ENCODE results near the gene SREBF1. TPM values are rescaled to one million over a fixed set of nuclear protein-coding genes. Genes with fewer than 3 reads are reported as not detected.

Gene SREBF1
- polyA plus RNA-seq, 6 donors from 2014 or later, result 4.8 to 10.0 (median 5.4) TPM

GRCh38 chr17:17771498-17772201, 65.1 kb downstream of the SREBF1 start:
- H3K27me3 Mint-ChIP-seq, result no peaks in the 10 kb centered on the region
- peaks cover 23 to 40% (median 31%) of the 10 kb centered on the region in 3 donors for H3K4me1 Mint-ChIP-seq
- H3K9me3 Mint-ChIP-seq, result no peaks in the 10 kb centered on the region
- no peaks in the 10 kb centered on the region for H3K36me3 Mint-ChIP-seq
- DNase-seq, result no peak
- H3K4me3 Mint-ChIP-seq, result no peak overlapping the region
- H3K27ac Mint-ChIP-seq, result peak overlapping the region in 2 of 6 donors; percentile 70 to 89
- no peak for ATAC-seq (ENCODE audit: low read depth in 2 of 2)

GRCh38 chr17:17770632-17771044, 66.1 kb downstream of the SREBF1 start:
- Mint-ChIP-seq H3K36me3 (no peaks in the 10 kb centered on the region), H3K27ac (peak overlapping the region in 1 of 6 donors; percentile 62), H3K9me3 (no peaks in the 10 kb centered on the region), H3K4me3 (no peak overlapping the region), H3K27me3 (no peaks in the 10 kb centered on the region), H3K4me1 (peaks cover 31 to 43% (median 40%) of the 10 kb centered on the region in 3 donors)
- no peak for DNase-seq
- ATAC-seq (ENCODE audit: low read depth in 2 of 2), result no peak

- Mint-ChIP-seq H3K27ac (peak overlapping the region in 3 of 6 donors; percentile 27 to 68 (median 62)), H3K4me3 (no peak overlapping the region), H3K4me1 (peaks cover 36 to 46% (median 46%) of the 10 kb centered on the region in 3 donors), H3K9me3 (no peaks in the 10 kb centered on the region), H3K36me3 (no peaks in the 10 kb centered on the region), H3K27me3 (no peaks in the 10 kb centered on the region)
- ATAC-seq (ENCODE audit: low read depth in 2 of 2) (no peak), DNase-seq (no peak)
Measured at GRCh38 chr17:17769869-17770631, 66.7 kb downstream of the SREBF1 start.

GRCh38 chr17:17768424-17769088, 68.2 kb downstream of the SREBF1 start:
- DNase-seq, result no peak
- Mint-ChIP-seq H3K9me3 (no peaks in the 10 kb centered on the region), H3K4me1 (peaks cover 43 to 61% (median 59%) of the 10 kb centered on the region in 3 donors), H3K36me3 (no peaks in the 10 kb centered on the region), H3K27me3 (no peaks in the 10 kb centered on the region), H3K4me3 (peak overlapping the region in 1 of 8 donors; percentile 28), H3K27ac (peak overlapping the region in 5 of 6 donors; percentile 11 to 69 (median 53))
- no peak for ATAC-seq (ENCODE audit: low read depth in 2 of 2)

- Mint-ChIP-seq H3K9me3 (no peaks in the 10 kb centered on the region), H3K4me3 (no peak overlapping the region), H3K27ac (peak overlapping the region in 1 of 6 donors; percentile 64), H3K4me1 (peaks cover 43 to 65% (median 60%) of the 10 kb centered on the region in 3 donors), H3K36me3 (no peaks in the 10 kb centered on the region), H3K27me3 (no peaks in the 10 kb centered on the region)
- DNase-seq, result no peak
- no peak for ATAC-seq (ENCODE audit: low read depth in 2 of 2)
Measured at GRCh38 chr17:17767887-17768418, 68.8 kb downstream of the SREBF1 start.

- Mint-ChIP-seq H3K27me3 (no peaks in the 10 kb centered on the region), H3K9me3 (no peaks in the 10 kb centered on the region), H3K4me3 (peak overlapping the region in 1 of 8 donors; percentile 66), H3K36me3 (no peaks in the 10 kb centered on the region), H3K4me1 (peaks cover 36 to 59% (median 59%) of the 10 kb centered on the region in 3 donors), H3K27ac (peak overlapping the region in 3 of 6 donors; percentile 37 to 93 (median 64))
- DNase-seq (no peak), ATAC-seq (ENCODE audit: low read depth in 2 of 2) (no peak)
Measured at GRCh38 chr17:17767154-17767869, 69.5 kb downstream of the SREBF1 start.

GRCh38 chr17:17766744-17767120, 70.1 kb downstream of the SREBF1 start:
- H3K4me3 Mint-ChIP-seq, result peak overlapping the region in 3 of 8 donors; percentile 59 to 86 (median 66)
- ATAC-seq (ENCODE audit: low read depth in 2 of 2) (no peak), DNase-seq (no peak)
- H3K27me3 Mint-ChIP-seq, result no peaks in the 10 kb centered on the region
- H3K36me3 Mint-ChIP-seq, result no peaks in the 10 kb centered on the region
- H3K27ac Mint-ChIP-seq, result peak overlapping the region in 5 of 6 donors; percentile 86 to 97 (median 93)
- peaks cover 39 to 63% (median 57%) of the 10 kb centered on the region in 3 donors for H3K4me1 Mint-ChIP-seq
- H3K9me3 Mint-ChIP-seq, result no peaks in the 10 kb centered on the region

GRCh38 chr17:17766077-17766743, 70.6 kb downstream of the SREBF1 start:
- Mint-ChIP-seq H3K27me3 (no peaks in the 10 kb centered on the region), H3K4me1 (peaks cover 44 to 68% (median 55%) of the 10 kb centered on the region in 3 donors), H3K9me3 (no peaks in the 10 kb centered on the region), H3K27ac (peak overlapping the region; percentile 59 to 97 (median 92)), H3K4me3 (peak overlapping the region in 6 of 8 donors; percentile 59 to 86 (median 68)), H3K36me3 (no peaks in the 10 kb centered on the region)
- ATAC-seq (ENCODE audit: low read depth in 2 of 2) (peak; percentile 94 to 95), DNase-seq (peak; percentile 51)

- peak overlapping the region in 3 of 6 donors; percentile 47 to 94 (median 93) for H3K27ac Mint-ChIP-seq
- peaks cover 45 to 70% (median 52%) of the 10 kb centered on the region in 3 donors for H3K4me1 Mint-ChIP-seq
- no peaks in the 10 kb centered on the region for H3K36me3 Mint-ChIP-seq
- no peaks in the 10 kb centered on the region for H3K27me3 Mint-ChIP-seq
- DNase-seq (no peak), ATAC-seq (ENCODE audit: low read depth in 2 of 2) (no peak)
- no peaks in the 10 kb centered on the region for H3K9me3 Mint-ChIP-seq
- peak overlapping the region in 3 of 8 donors; percentile 59 to 70 (median 66) for H3K4me3 Mint-ChIP-seq
Measured at GRCh38 chr17:17765359-17766076, 71.3 kb downstream of the SREBF1 start.

GRCh38 chr17:17763734-17764133, 73.1 kb downstream of the SREBF1 start:
- peaks cover 46 to 75% (median 60%) of the 10 kb centered on the region in 3 donors for H3K4me1 Mint-ChIP-seq
- DNase-seq, result no peak
- peak overlapping the region in 4 of 6 donors; percentile 26 to 54 (median 48) for H3K27ac Mint-ChIP-seq

GRCh38 chr17:17763136-17763535, 73.7 kb downstream of the SREBF1 start:
- H3K36me3 Mint-ChIP-seq, result no peaks in the 10 kb centered on the region
- DNase-seq (no peak), ATAC-seq (ENCODE audit: low read depth in 2 of 2) (no peak)
- no peak overlapping the region for H3K27ac Mint-ChIP-seq
- H3K4me1 Mint-ChIP-seq, result peaks cover 48 to 75% (median 66%) of the 10 kb centered on the region in 3 donors
- no peak overlapping the region for H3K4me3 Mint-ChIP-seq
- H3K27me3 Mint-ChIP-seq, result no peaks in the 10 kb centered on the region
- no peaks in the 10 kb centered on the region for H3K9me3 Mint-ChIP-seq

More at GRCh38 chr17:17763734-17764133, 73.1 kb downstream of the SREBF1 start:
- H3K4me3 Mint-ChIP-seq, result peak overlapping the region in 2 of 8 donors; percentile 28 to 41
- no peak for ATAC-seq (ENCODE audit: low read depth in 2 of 2)
- no peaks in the 10 kb centered on the region for H3K36me3 Mint-ChIP-seq
- no peaks in the 10 kb centered on the region for H3K9me3 Mint-ChIP-seq
- no peaks in the 10 kb centered on the region for H3K27me3 Mint-ChIP-seq

GRCh38 chr17:17762744-17763105, 74.1 kb downstream of the SREBF1 start:
- Mint-ChIP-seq H3K4me1 (peaks cover 52 to 76% (median 68%) of the 10 kb centered on the region in 3 donors), H3K27ac (no peak overlapping the region)
- no peak for DNase-seq

More at GRCh38 chr17:17762744-17763105, 74.1 kb downstream of the SREBF1 start:
- Mint-ChIP-seq H3K4me3 (no peak overlapping the region), H3K36me3 (no peaks in the 10 kb centered on the region), H3K9me3 (no peaks in the 10 kb centered on the region), H3K27me3 (no peaks in the 10 kb centered on the region)
- no peak for ATAC-seq (ENCODE audit: low read depth in 2 of 2)

Data from naive B cell (primary cell).